Anterior cingulate cortex (tissue), 58 donors: Measurements from ENCODE around the gene SIPA1L3.

Source experiments
- DNase-seq, 58 donors: peaks; one replicate each; lab custom pipeline; 2025; lab: John Stamatoyannopoulos, UW

Gene SIPA1L3

DNA sequence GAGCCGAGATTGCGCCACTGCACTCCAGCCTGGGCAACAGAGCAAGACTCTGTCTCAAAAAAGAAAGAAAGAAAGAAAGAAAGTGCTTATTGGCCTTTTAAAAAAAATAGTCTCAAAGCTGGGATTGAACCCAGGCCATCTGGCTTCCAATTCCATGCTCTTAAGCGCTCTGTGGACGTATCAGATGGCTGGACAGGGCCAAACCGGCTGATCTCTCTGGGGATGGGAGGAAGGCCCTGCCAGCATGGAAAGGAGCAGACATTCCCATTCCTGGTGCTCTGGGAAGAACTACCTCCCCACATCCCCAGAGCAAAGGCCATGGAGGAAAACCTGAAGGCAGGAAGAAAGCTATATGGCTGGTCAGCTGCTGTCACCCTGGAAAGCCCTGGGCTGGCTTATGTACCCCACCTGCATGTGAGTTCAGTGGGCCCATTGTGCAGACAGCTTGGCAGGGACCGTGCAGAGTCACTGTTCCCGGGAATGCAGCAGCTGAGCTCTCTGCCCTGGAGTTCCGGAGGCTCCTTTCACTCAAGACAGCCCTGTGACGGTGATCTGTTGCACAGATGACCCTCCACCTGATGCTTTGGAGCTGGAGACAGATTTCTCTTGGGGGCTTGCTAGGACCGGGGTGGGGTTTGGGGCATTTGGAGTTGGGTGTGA lies 84.3 kb downstream of the SIPA1L3 start:
- no peak for DNase-seq

DNA sequence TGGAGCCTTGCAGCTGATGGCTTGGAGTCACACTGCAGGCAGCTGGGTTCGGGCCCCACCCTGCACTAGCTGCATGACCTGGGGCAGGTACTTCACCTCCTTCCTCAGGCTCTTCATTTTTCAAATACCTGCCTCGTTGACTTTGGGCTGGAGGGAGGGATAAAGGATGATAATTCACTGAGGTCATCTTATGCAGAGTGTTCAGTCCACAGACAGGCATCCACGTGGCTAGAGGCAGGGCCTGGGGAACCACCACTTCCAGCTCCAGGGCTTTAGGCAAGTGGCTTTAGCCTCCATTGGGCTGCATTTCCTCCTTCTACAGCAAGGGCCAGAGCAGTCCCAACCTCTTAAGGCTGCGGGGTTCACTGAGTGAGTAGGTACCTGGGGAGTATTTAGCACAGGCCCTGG lies 84.8 kb downstream of the SIPA1L3 start:
- no peak for DNase-seq

- no peak for DNase-seq
These were observed 85.8 kb downstream of the SIPA1L3 start for GRCh38 chr19:37992761-37993160.

GRCh38 chr19:37994823-37995130 lies 87.8 kb downstream of the SIPA1L3 start:
- no peak for DNase-seq

- no peak for DNase-seq
These were observed 88.3 kb downstream of the SIPA1L3 start for GRCh38 chr19:37995346-37995745.

GRCh38 chr19:37997911-37998344 lies 90.9 kb downstream of the SIPA1L3 start:
- DNase-seq, result no peak

DNA sequence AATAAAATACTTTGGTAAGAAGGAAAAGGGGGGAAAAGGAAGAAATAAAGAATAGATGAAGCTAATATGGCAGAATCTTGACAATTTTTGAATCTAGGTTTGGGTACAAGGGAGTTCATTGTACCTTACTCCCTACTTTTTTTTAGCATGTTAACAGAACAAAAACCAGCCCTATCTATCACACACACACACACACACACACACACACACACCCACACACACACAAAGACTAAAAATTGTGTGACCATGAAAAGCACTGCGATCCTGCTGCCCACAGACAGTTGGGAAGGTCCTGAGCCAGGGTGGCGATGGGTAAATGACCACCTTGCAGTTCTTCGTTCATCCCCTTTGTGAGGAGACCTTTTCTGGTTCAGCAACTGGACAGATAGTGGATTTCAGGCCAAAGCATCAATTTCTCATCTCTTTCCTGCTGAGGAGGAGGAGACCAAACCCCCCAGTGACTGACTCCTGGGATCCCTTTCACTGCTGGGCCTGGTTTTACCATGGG lies 91.8 kb downstream of the SIPA1L3 start:
- DNase-seq, result no peak

DNA sequence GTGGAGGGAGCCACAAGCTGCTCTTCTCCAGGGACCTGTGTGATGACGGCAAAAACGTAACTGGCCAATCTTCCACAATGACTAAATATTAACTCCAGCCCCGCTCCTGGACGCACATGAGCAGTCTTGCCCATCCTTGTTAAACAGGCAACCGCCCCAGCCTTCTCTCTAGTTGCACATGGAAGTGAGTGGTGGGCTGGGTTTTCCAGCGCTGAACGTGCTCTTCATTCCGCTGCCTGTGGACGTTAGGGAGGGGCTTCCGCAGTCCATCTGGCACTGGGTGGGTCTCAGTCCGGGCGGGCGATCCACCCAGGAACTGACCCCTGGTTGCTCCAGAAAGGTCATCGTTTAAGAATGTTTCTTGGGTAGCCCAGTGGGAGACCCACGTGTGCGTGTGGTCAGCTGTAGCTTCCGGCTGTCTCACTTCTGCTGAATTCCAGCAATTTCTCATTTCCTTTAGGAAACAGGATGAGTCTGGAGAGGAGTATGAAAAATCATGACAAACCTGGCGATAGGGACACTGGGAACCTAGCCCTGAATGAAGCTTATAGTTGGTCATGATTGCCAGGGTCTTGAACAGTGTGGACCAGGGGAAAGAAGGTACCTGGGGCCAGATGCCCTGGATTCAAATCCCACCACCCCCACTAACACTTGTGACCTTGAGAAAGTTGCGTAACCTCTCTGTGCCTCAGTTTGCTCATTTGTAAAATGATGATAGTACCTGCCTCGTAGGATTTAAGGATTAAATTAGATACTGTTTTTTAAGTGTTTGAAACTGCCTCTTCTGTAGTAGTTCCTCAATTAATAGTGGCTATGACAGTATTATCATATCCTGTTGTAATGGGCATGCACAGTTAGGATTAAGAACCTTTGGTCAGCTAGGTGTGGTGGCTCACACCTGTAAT lies 92.6 kb downstream of the SIPA1L3 start:
- DNase-seq, result no peak

DNA sequence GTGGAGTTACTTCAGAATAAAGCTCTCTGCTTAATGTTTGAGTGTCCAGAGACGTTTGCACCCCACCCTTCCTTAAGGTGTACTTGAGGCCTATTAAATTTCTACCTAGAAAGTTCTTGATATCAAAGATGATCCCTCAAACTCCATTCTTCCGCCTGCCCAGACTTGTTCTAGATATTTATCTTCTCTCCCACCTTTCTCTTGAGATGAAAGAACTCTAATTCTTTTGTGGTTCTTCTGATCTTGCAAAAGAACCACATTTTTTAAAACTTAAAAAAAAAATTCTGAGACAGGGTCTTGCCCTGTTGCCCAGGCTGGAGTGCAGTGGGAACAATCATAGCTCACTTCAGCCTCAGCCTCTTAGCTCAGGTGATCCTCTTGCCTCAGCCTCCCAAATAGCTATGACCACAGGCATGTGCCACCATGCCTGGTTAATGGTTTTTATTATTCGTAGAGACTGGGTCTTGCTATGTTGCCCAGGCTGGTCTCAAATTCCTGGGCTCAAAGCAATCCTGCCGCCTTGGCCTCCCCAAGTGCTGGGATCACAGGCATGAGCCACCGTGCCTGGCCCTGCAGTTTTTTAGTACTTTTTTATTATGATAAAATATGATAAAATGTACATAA lies 94.3 kb downstream of the SIPA1L3 start:
- no peak for DNase-seq

GRCh38 chr19:38003438-38004185 lies 96.6 kb downstream of the SIPA1L3 start:
- DNase-seq, result peak in 54 of 58 donors; percentile 18 to 79 (median 52)

- peak in 1 of 58 donors; percentile 30 for DNase-seq
These were observed 97.1 kb downstream of the SIPA1L3 start for GRCh38 chr19:38004186-38004520.

DNA sequence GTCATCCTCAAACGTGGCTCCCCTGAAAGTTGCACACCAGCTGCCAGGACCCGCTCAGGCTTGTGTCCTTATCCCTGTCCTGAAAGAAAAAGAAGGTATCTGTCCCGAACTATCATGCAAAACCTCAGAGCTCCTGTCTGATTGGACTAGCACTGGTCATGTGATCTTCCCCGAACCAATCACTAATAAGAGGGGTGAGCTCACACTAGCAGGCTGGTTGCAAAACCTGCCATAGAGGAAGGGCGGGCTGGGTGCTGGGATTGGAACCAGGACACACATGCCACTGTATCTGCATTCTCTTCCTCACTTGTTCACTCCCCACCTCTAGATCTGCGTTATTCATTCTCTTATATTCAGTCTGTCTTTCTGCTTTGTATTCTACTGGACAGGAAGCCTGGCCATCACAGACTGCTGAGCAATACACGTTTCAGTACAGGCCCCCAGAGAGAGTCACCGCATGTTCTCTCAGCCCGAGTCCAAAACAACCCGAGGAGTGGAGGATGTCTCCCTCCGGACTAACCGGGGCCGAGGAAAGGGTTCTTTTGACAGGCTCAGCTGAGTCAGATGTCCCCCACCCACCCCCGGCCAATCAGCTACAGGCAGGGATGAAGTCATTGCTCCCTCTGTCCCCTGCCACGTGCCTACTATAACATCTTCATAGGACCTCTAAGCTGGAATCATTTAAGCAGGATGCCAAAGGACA lies 97.7 kb downstream of the SIPA1L3 start:
- DNase-seq, result peak; percentile 28 to 97 (median 88)

DNA sequence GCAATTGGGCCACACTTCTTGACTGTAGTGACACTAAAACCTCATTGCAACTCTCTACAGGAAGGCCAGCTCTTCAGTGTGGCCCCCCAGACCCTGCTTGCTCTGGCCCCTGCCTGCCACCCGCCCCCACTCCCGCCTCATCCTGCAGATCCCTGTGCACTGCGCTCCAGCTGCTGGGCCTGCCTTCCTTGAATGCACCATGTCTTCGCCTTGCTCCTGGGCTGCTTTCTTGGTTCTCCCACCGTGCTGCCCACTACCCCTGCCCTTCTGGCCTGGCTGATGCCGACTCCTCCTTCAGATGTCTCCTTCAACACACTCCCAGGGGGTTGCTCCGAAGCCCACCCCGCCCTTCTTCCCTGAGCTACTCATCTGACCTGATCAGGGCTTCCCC lies 98.2 kb downstream of the SIPA1L3 start:
- DNase-seq, result peak in 4 of 58 donors; percentile 42 to 50 (median 44)

DNA sequence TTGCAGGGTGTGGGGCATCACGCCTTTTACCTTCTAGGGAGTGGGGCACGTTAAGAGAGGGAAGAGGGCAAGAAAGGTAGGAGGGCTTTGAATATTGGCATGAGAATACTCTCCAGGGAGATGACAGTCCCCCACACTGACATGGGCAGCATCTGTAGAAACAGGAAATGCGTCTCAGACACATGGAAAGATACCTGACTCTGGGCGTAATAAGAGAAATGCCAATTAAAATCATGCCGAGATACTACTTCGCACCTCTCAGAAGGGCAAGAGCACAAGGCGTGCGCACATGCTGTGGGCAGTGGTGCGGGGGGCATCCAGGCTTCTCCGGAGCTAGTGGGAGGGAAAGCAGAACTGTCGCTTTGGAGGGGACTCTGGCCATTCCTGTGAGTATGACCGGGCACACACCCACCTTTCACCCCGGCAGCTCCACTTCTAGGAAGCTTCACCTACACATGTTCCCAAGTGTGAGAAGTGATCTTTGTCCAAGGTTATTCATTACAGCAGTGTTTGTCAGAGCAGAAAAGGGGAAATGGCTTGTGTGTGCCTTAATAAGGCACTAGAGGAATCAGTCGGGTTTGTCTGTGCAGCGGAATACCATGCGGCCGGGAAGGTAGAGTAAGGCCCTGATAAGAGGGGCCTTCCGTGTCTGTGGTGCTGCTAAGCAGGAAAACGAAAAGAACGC lies 99.5 kb downstream of the SIPA1L3 start:
- DNase-seq, result no peak

DNA sequence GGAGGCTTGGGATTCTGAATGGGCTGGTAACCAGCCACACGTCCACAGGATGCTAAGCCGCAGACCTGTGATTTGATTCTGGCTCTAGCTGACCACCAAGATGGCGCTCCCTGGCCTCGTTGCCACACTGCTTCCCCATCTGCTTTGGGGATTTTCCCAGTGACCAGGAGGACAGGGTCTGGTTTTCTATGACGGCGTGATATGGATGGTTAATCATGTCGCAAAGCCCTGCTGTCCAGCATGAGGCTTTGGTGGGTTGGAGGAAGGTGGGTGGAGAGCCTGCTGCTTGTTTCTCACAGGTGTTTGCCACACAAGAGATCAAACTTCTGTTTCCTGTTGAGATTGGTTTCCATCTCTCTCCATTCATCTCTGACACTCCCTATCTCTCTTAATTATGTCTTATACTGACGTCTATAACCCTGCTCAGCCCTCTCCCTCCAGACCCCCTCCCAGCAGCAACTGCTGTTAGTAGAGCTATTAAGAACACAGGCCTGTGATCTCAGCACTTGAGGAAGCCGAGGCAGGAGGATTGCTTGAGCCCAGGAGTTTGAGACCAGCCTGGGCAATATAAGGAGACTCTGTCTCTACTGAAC lies 102.7 kb downstream of the SIPA1L3 start:
- no peak for DNase-seq

- no peak for DNase-seq
These were observed 104.4 kb downstream of the SIPA1L3 start for GRCh38 chr19:38011426-38011825.

- no peak for DNase-seq
These were observed 105.3 kb downstream of the SIPA1L3 start for GRCh38 chr19:38012290-38012689.

- no peak for DNase-seq
These were observed 105.9 kb downstream of the SIPA1L3 start for GRCh38 chr19:38012944-38013343.
